IMR-90 (cell line): ENCODE measurements around the gene C10orf90. TPM values are rescaled to one million over a fixed set of nuclear protein-coding genes. Genes with fewer than 3 reads are reported as not detected.

Experiments used
- ATAC-seq: fragments of 200-7000 bp; cut with Tn5 transposase; 2 replicates; pipeline ENCODE4 v1.9.1; 2020; ENCODE audit warnings: low read depth, mild to moderate bottlenecking, moderate library complexity
- BruUV-seq: library from RNA; stranded (reverse); fragments of 400-500 nt; replicated peaks from 2 replicates; lab custom pipeline; 2021; lab: Mats Ljungman, UMichigan
- CTCF ChIA-PET: fragments of 300-600 bp; formaldehyde crosslinking; extraction: SDS; loops from one replicate; lab custom pipeline; 2021; ENCODE audit warnings: antibody characterized with exemption; lab: Yijun Ruan, JAX
- POLR2A ChIA-PET: fragments of 300-600 bp; sonication (Branson Sonifier 250); formaldehyde crosslinking; loops from one replicate; lab custom pipeline; 2022; ENCODE audit warnings: antibody characterized with exemption; ENCODE audit not compliant: unreplicated experiment; lab: Charles Lee
- DNase-seq: peaks from one replicate; pipeline ENCODE4 v3.0.0; 2013
- H2AFZ ChIP-seq: replicated peaks from 2 replicates; pipeline ENCODE3; 2013; ENCODE audit warnings: low read length, mild to moderate bottlenecking; ENCODE audit not compliant: poor library complexity
- H2AK5ac ChIP-seq: 2 replicates; pipeline ENCODE4 v1.6.1; 2013; ENCODE audit warnings: low read depth, low read length, inconsistent platforms
- H2AK9ac ChIP-seq: replicated peaks from 2 replicates; pipeline ENCODE3; 2013; ENCODE audit warnings: mild to moderate bottlenecking, low read depth, low read length, moderate library complexity; ENCODE audit not compliant: poor library complexity
- H2BK120ac ChIP-seq: 2 replicates; pipeline ENCODE4 v1.6.1; 2013; ENCODE audit warnings: low read depth, low read length, inconsistent platforms
- H2BK15ac ChIP-seq: 3 replicates; pipeline ENCODE4 v1.6.1; 2013; ENCODE audit warnings: low read depth, low read length, inconsistent platforms
- H2BK20ac ChIP-seq: 2 replicates; pipeline ENCODE4 v1.6.1; 2013; ENCODE audit warnings: low read depth, mild to moderate bottlenecking, inconsistent platforms, low read length, moderate library complexity
- H2BK5ac ChIP-seq: 2 replicates; pipeline ENCODE4 v1.6.1; 2013; ENCODE audit warnings: mild to moderate bottlenecking, low read depth, low read length, inconsistent platforms; ENCODE audit not compliant: poor library complexity, severe bottlenecking
- H3K14ac ChIP-seq: replicated peaks from 2 replicates; pipeline ENCODE4 v1.6.1; 2013; ENCODE audit warnings: low read depth, low read length, inconsistent platforms
- H3K18ac ChIP-seq: 2 replicates; pipeline ENCODE4 v1.6.1; 2013; ENCODE audit warnings: low read depth, low read length, control low read depth
- H3K23ac ChIP-seq: 2 replicates; pipeline ENCODE4 v1.6.1; 2013; ENCODE audit warnings: low read depth, low read length, inconsistent platforms
- H3K27ac ChIP-seq: 2 replicates; pipeline ENCODE4 v1.5.1; 2013; ENCODE audit warnings: mild to moderate bottlenecking, control low read depth, low read length; ENCODE audit not compliant: insufficient read depth
- H3K27me3 ChIP-seq: 2 replicates; pipeline ENCODE4 v1.6.1; 2013; ENCODE audit warnings: low read length; ENCODE audit not compliant: control insufficient read depth, insufficient read depth
- H3K36me3 ChIP-seq: 2 replicates; pipeline ENCODE4 v1.6.1; 2013; ENCODE audit warnings: low read length, mixed read lengths; ENCODE audit not compliant: control insufficient read depth, insufficient read depth
- H3K4ac ChIP-seq: 2 replicates; pipeline ENCODE4 v1.6.1; 2013; ENCODE audit warnings: low read depth, low read length, inconsistent platforms
- H3K4me1 ChIP-seq: 2 replicates; pipeline ENCODE4 v1.6.1; 2013; ENCODE audit warnings: low read length, mixed read lengths; ENCODE audit not compliant: control insufficient read depth, insufficient read depth
- H3K4me2 ChIP-seq: 2 replicates; pipeline ENCODE4 v1.6.1; 2013; ENCODE audit warnings: low read depth, mild to moderate bottlenecking, control low read depth, low read length, moderate library complexity
- H3K4me3 ChIP-seq: 2 replicates; pipeline ENCODE4 v1.5.1; 2013; ENCODE audit warnings: low read depth, mild to moderate bottlenecking, control low read depth, low read length, moderate library complexity; ENCODE audit not compliant: insufficient read depth
- H3K56ac ChIP-seq: 2 replicates; pipeline ENCODE4 v1.6.1; 2013; ENCODE audit warnings: low read length, inconsistent platforms; ENCODE audit not compliant: insufficient read depth; ENCODE audit errors: extremely low read depth
- H3K79me1 ChIP-seq, 2 experiments: 2 replicates each; pipeline ENCODE4 v1.6.1; 2013; ENCODE audit warnings: low read length in 2 of 2, inconsistent platforms in 1 of 2, low read depth in 1 of 2
- H3K9ac ChIP-seq: 2 replicates; pipeline ENCODE4 v1.6.1; 2013; ENCODE audit warnings: low read depth, low read length, control low read depth
- H3K9me1 ChIP-seq: 2 replicates; pipeline ENCODE4 v1.6.1; 2013; ENCODE audit warnings: low read length, inconsistent platforms; ENCODE audit not compliant: insufficient read depth
- H3K9me3 ChIP-seq: 2 replicates; pipeline ENCODE4 v1.6.1; 2013; ENCODE audit warnings: low read length; ENCODE audit not compliant: control insufficient read depth, insufficient read depth
- H4K20me1 ChIP-seq: 2 replicates; pipeline ENCODE4 v1.6.1; 2013; ENCODE audit warnings: low read length, inconsistent platforms; ENCODE audit not compliant: insufficient read depth
- H4K5ac ChIP-seq: 2 replicates; pipeline ENCODE4 v1.6.1; 2013; ENCODE audit warnings: mild to moderate bottlenecking, low read depth, low read length, control low read depth
- H4K8ac ChIP-seq, 2 experiments: 2 replicates each; pipeline ENCODE4 v1.6.1; 2013; ENCODE audit warnings: low read depth in 2 of 2, low read length in 2 of 2, control low read depth in 1 of 2, inconsistent platforms in 1 of 2
- H4K91ac ChIP-seq: 2 replicates; pipeline ENCODE4 v1.6.1; 2013; ENCODE audit warnings: low read depth, low read length, inconsistent platforms; ENCODE audit not compliant: insufficient read depth
- BHLHE40 ChIP-seq: fragments of 150-350 bp; IDR thresholded peaks from 2 replicates; pipeline ENCODE4 v1.6.1; 2016; ENCODE audit warnings: mild to moderate bottlenecking, low read depth, low read length
- CEBPB ChIP-seq: IDR thresholded peaks from 2 replicates; pipeline ENCODE4 v1.6.1; 2012; ENCODE audit warnings: low read depth, low read length, improper control_type of control experiment
- CHD1 ChIP-seq: IDR thresholded peaks from 2 replicates; pipeline ENCODE4 v1.6.1; 2012; ENCODE audit warnings: low read depth, low read length, improper control_type of control experiment
- CTCF ChIP-seq: conservative IDR thresholded peaks from 2 replicates; pipeline ENCODE4 v1.5.1; 2012; ENCODE audit warnings: mild to moderate bottlenecking, low read depth, low read length, improper control_type of control experiment
- ELK1 ChIP-seq: fragments of 150-350 bp; IDR thresholded peaks from 2 replicates; pipeline ENCODE4 v1.6.1; 2016; ENCODE audit warnings: low read depth, mild to moderate bottlenecking, low read length, moderate library complexity, borderline replicate concordance
- MAFK ChIP-seq: IDR thresholded peaks from 2 replicates; pipeline ENCODE4 v1.6.1; 2012; ENCODE audit warnings: low read depth, low read length, improper control_type of control experiment
- POLR2A ChIP-seq: IDR thresholded peaks from 2 replicates; pipeline ENCODE4 v1.6.1; 2012; ENCODE audit warnings: mild to moderate bottlenecking, low read depth, low read length
- RAD21 ChIP-seq: IDR thresholded peaks from 2 replicates; pipeline ENCODE4 v1.6.1; 2012; ENCODE audit warnings: low read length, improper control_type of control experiment
- RCOR1 ChIP-seq: IDR thresholded peaks from 2 replicates; pipeline ENCODE4 v1.6.1; 2012; ENCODE audit warnings: mild to moderate bottlenecking, low read length, improper control_type of control experiment; ENCODE audit not compliant: insufficient replicate concordance
- WGBS, 2 experiments: methylation state at CpG; one replicate each; pipeline versions ENCODE4 v1.1.5 to v1.1.7; 2013; ENCODE audit warnings: missing lambda C conversion rate in 2 of 2; ENCODE audit not compliant: insufficient read length in 1 of 2; ENCODE audit errors: extremely low coverage in 2 of 2; 5-methylcytosine and 5-hydroxymethylcytosine counted together
- dilution Hi-C: fragments of 300-500 bp; cut with HindIII; formaldehyde crosslinking; loops from one replicate; pipeline ENCODE4 v1.14.3; 2018; ENCODE audit warnings: low sequenced_read_pairs; ENCODE audit not compliant: unreplicated experiment
- in situ Hi-C: fragments of 300-500 bp; cut with MboI; formaldehyde crosslinking; loops from 3 replicates; pipeline ENCODE4 v1.14.3; 2019; ENCODE audit warnings: low sequenced_read_pairs, inconsistent platforms, mixed read lengths
- intact Hi-C: fragments of 100-400 bp; cut with micrococcal nuclease; formaldehyde crosslinking; loops from 2 replicates; pipeline ENCODE4 v1.10.0; 2022
- polyA plus RNA-seq, 3 experiments: library from polyadenylated mRNA; depleted of rRNA; stranded (reverse); fragments of >200 nt; gene quantifications; 2 replicates each; pipeline ENCODE4 v1.2.3, GENCODE V29; 2012; ENCODE audit warnings: low replicate concordance in 1 of 3
- total RNA-seq: library from RNA; depleted of rRNA; stranded (reverse); fragments of >200 nt; gene quantifications from 2 replicates; pipeline ENCODE4 v1.2.3, GENCODE V29; 2012

Gene C10orf90
- total and polyA plus RNA-seq, 2 of the 4 experiments (the other 2 are of a cell fraction) = 0.05 to 0.18 TPM

- H2AK5ac ChIP-seq = no peak overlapping the region
- no peaks in the 10 kb centered on the region for H3K4me1 ChIP-seq
- TF ChIP-seq POLR2A = no peak
- TF ChIP-seq ELK1 = no peak
- TF ChIP-seq CHD1 = no peak
- TF ChIP-seq RAD21 = no peak
- no peak for TF ChIP-seq RCOR1
- no peak for TF ChIP-seq CEBPB
- no peak for TF ChIP-seq MAFK
- TF ChIP-seq CTCF = no peak
- TF ChIP-seq BHLHE40 = no peak
- BruUV-seq = no TSS peak
- no peak overlapping the region for H3K56ac ChIP-seq
- H3K9ac ChIP-seq = no peak overlapping the region
- dilution Hi-C loops (no loop called here), intact Hi-C loops (no loop called here), in situ Hi-C loops (no loop called here)
- ChIA-PET POLR2A (no interaction called here), CTCF (no interaction called here)
- H3K18ac ChIP-seq = no peak overlapping the region
- H3K79me1 ChIP-seq = no peaks in the 10 kb centered on the region
- WGBS, 2 experiments = no CpG with 5 or more reads among the region's 1 CpG
- peaks cover 2% of the 10 kb centered on the region; the same call in 1 of the 2 replicates for H3K9me3 ChIP-seq
- H2AFZ ChIP-seq = no peak overlapping the region
- H3K9me1 ChIP-seq = no peaks in the 10 kb centered on the region
- H2BK20ac ChIP-seq = no peak overlapping the region
- no peaks in the 10 kb centered on the region for H4K20me1 ChIP-seq
- no peaks in the 10 kb centered on the region for H3K27me3 ChIP-seq
- H3K36me3 ChIP-seq = no peaks in the 10 kb centered on the region
- no peak overlapping the region for H3K4me2 ChIP-seq
- H2BK15ac ChIP-seq = no peak overlapping the region
- no peak overlapping the region for H4K91ac ChIP-seq
- no peak overlapping the region for H3K4me3 ChIP-seq
- ATAC-seq = no peak
- no peak overlapping the region for H4K5ac ChIP-seq
- no peak overlapping the region for H2AK9ac ChIP-seq
- no peak overlapping the region for H4K8ac ChIP-seq
- no peak overlapping the region for H2BK5ac ChIP-seq
- H2BK120ac ChIP-seq = no peak overlapping the region
- DNase-seq = no peak
- H3K23ac ChIP-seq = no peak overlapping the region
- no peak overlapping the region for H3K14ac ChIP-seq
- no peak overlapping the region for H3K4ac ChIP-seq
- H3K27ac ChIP-seq = no peak overlapping the region
Observed at GRCh38 chr10:126661356-126661755, 9.1 kb downstream of the C10orf90 start.
